ENCODE measurements around the gene XRCC5.

XRCC5 gene

DNA sequence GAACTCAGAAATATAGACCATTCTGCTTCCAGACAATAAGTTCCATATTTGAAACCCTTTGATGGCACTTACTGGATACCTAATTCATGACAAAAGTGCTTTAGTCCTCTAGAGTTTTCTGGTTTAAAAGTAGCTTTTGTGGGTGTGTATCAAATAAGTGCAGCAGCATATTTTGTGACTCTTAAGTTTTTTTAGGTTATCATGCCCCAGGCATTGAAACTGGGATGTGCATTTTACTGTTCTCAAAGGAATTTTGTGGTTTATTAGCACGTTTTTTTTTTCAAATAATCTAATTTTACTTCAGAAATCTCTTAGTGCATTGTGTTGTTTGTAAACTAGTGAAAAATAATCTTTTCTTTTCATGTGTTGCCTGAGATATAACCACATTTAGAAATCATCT, 1.5 kb downstream of the XRCC5 start:
- peak overlapping the region; percentile 92 for H3K4me3 ChIP-seq (ENCODE audit: low read depth, low read length)
- no peak overlapping the region for H3K27ac ChIP-seq (ENCODE audit: extremely low read depth, low read depth, low read length)
- ChIA-PET CTCF (interaction anchor here (0.6 to 1.6 kb wide), 11 partner anchors 10 to 406 kb away, joined by 3 to 5 read pairs (median 3); no protein-coding TSS in a partner anchor), POLR2A (interaction anchor here (3.8 kb wide), 1 partner anchor 29 kb away, joined by 18 read pairs; the partner anchor contains the start of genes PECR and TMEM169)
- TF ChIP-seq YY2 (tag by site-specific recombination; IDR thresholded peaks at IDR 0.05) (no peak), ZNF677 (tag by site-specific recombination; IDR thresholded peaks at IDR 0.05) (no peak), ZNF112 (tag by site-specific recombination; IDR thresholded peaks at IDR 0.05) (no peak), ZSCAN16 (tag by site-specific recombination; IDR thresholded peaks at IDR 0.05) (no peak), ZNF777 (tag by site-specific recombination; IDR thresholded peaks at IDR 0.05; ENCODE audit: borderline replicate concordance) (no peak), ZNF530 (tag by site-specific recombination; IDR thresholded peaks at IDR 0.05; ENCODE audit: low read depth) (no peak)
- no peaks in the 10 kb centered on the region for H3K9me3 ChIP-seq (ENCODE audit: control insufficient read depth, insufficient read depth, low read depth, low read length)
- peaks cover 9 to 50% of the 10 kb centered on the region in 2 experiments for H3K36me3 ChIP-seq (ENCODE audit: control insufficient read depth in 2 of 2, insufficient read depth in 1 of 2, low read length in 2 of 2)
- H3K4me1 ChIP-seq (ENCODE audit: control insufficient read depth, insufficient read depth, low read length): 0 out of 2 replicates have a peak, but pooled peaks cover 2% of the 10 kb centered on the region

GRCh38 chr2:216111122-216111521, 2.0 kb downstream of the XRCC5 start:
- CTCF ChIA-PET: interaction anchor here (0.6 to 1.6 kb wide), 3 partner anchors 17 to 77 kb away, joined by 3 to 5 read pairs (median 3); no protein-coding TSS in a partner anchor
- POLR2A ChIA-PET: interaction anchor here (3.8 kb wide), 1 partner anchor 29 kb away, joined by 18 read pairs; the partner anchor contains the start of genes PECR and TMEM169
- Histone ChIP-seq H3K4me3 (ENCODE audit: low read depth, low read length) (no peak overlapping the region), H3K36me3 (ENCODE audit: control insufficient read depth in 2 of 2, insufficient read depth in 1 of 2, low read length in 2 of 2) (peaks cover 9 to 55% of the 10 kb centered on the region in 2 experiments), H3K27ac (ENCODE audit: extremely low read depth, low read depth, low read length) (no peak overlapping the region), H3K4me1 (ENCODE audit: control insufficient read depth, insufficient read depth, low read length) (0 out of 2 replicates have a peak, but pooled peaks cover 2% of the 10 kb centered on the region), H3K9me3 (ENCODE audit: control insufficient read depth, insufficient read depth, low read depth, low read length) (no peaks in the 10 kb centered on the region)
- TF ChIP-seq ZNF121 (tag by site-specific recombination; IDR thresholded peaks at IDR 0.05) (peak; percentile 69), ZNF777 (tag by site-specific recombination; IDR thresholded peaks at IDR 0.05; ENCODE audit: borderline replicate concordance) (no peak), KLF7 (tag by site-specific recombination; IDR thresholded peaks at IDR 0.05; ENCODE audit: borderline replicate concordance) (no peak), ZNF692 (tag by site-specific recombination; IDR thresholded peaks at IDR 0.05) (no peak), ZNF48 (tag by site-specific recombination; IDR thresholded peaks at IDR 0.05) (no peak), SCRT2 (tag by site-specific recombination; IDR thresholded peaks at IDR 0.05) (0 out of 2 replicates have a peak, but pooled peaks have one; percentile 17)

DNA sequence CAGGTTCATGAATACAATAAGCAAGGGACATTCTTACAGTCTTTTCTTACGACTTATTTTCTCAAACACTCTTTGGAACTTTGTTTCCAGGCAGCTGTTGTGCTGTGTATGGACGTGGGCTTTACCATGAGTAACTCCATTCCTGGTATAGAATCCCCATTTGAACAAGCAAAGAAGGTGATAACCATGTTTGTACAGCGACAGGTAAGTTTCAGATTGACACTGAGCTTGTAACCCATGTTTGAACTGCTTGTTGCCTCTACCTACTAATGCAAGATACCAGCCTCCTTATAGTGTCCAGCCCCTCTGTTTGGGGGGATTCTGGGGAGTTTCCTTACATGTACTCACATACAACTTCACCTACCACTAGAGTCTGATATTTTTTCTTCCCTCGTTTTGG, 3.8 kb downstream of the XRCC5 start:
- ChIA-PET POLR2A (interaction anchor here (1.1 to 1.5 kb wide), 2 partner anchors 9 to 31 kb away, joined by 4 read pairs; partner anchors contain the start of genes PECR and TMEM169), CTCF (interaction anchor here (1.1 to 1.6 kb wide), 2 partner anchors 79 to 291 kb away, joined by 3 to 4 read pairs; no protein-coding TSS in a partner anchor)
- Histone ChIP-seq H3K4me1 (ENCODE audit: control insufficient read depth, insufficient read depth, low read length) (0 out of 2 replicates have a peak, but pooled peaks cover 2% of the 10 kb centered on the region), H3K4me3 (ENCODE audit: low read depth, low read length) (no peak overlapping the region), H3K36me3 (ENCODE audit: control insufficient read depth in 2 of 2, insufficient read depth in 1 of 2, low read length in 2 of 2) (peaks cover 12 to 73% of the 10 kb centered on the region in 2 experiments), H3K27ac (ENCODE audit: extremely low read depth, low read depth, low read length) (no peak overlapping the region), H3K9me3 (ENCODE audit: control insufficient read depth, insufficient read depth, low read depth, low read length) (no peaks in the 10 kb centered on the region)
- peak; percentile 49; the same call in 1 of the 2 replicates for TF ChIP-seq SCRT2 (tag by site-specific recombination; IDR thresholded peaks at IDR 0.05)
- no peak for TF ChIP-seq ZNF404 (tag by site-specific recombination; IDR thresholded peaks at IDR 0.05)

- peak overlapping the region; percentile 42; the same call in 1 of the 2 replicates for H3K27ac ChIP-seq (ENCODE audit: extremely low read depth, low read depth, low read length)
Measured at GRCh38 chr2:216113572-216113971, 4.4 kb downstream of the XRCC5 start.

More at GRCh38 chr2:216113572-216113971, 4.4 kb downstream of the XRCC5 start:
- no peaks in the 10 kb centered on the region for H3K9me3 ChIP-seq (ENCODE audit: control insufficient read depth, insufficient read depth, low read depth, low read length)
- peaks cover 19 to 79% of the 10 kb centered on the region in 2 experiments for H3K36me3 ChIP-seq (ENCODE audit: control insufficient read depth in 2 of 2, insufficient read depth in 1 of 2, low read length in 2 of 2)
- POLR2A ChIA-PET: interaction anchor here (0.9 to 1.5 kb wide), 4 partner anchors 10 to 54 kb away, joined by 3 to 12 read pairs (median 4); partner anchors contain the start of genes PECR and TMEM169
- 0 out of 2 replicates have a peak, but pooled peaks have one; percentile 6 for TF ChIP-seq ZNF394 (tag by site-specific recombination; IDR thresholded peaks at IDR 0.05; ENCODE audit: borderline replicate concordance)
- no peak for TF ChIP-seq ZXDB (tag by site-specific recombination; IDR thresholded peaks at IDR 0.05)
- CTCF ChIA-PET: interaction anchor here (1.2 to 1.7 kb wide), 4 partner anchors 17 to 39 kb away, joined by 3 to 6 read pairs (median 4); partner anchors contain the start of genes PECR and TMEM169
- H3K4me1 ChIP-seq (ENCODE audit: control insufficient read depth, insufficient read depth, low read length): 0 out of 2 replicates have a peak, but pooled peaks cover 2% of the 10 kb centered on the region
- H3K4me3 ChIP-seq (ENCODE audit: low read depth, low read length): no peak overlapping the region

Measured in HEK293 (cell line).